Effector memory CD4-positive, alpha-beta T cell (primary cell): Measurements from ENCODE around the gene GNG7.
"Not testable (repeated sequence)": the region's sequence is repeated elsewhere in the genome, so short reads cannot be mapped to it uniquely, and the experiment has no call there.

Experiments
- DNase-seq, 3 donors: peaks; one replicate each; pipeline ENCODE4 v3.0.0-alpha.2; 2020
- H3K27ac ChIP-seq: 2 replicates; pipeline ENCODE4 v1.7.0; 2013; ENCODE audit warnings: mild to moderate bottlenecking, low read length, moderate library complexity; ENCODE audit not compliant: insufficient read depth, poor library complexity, severe bottlenecking
- H3K27me3 ChIP-seq: replicated peaks from 2 replicates; pipeline ENCODE4 v1.7.0; 2013; ENCODE audit warnings: mild to moderate bottlenecking, low read length; ENCODE audit not compliant: insufficient read depth, control insufficient read depth, poor library complexity, severe bottlenecking
- H3K36me3 ChIP-seq: 2 replicates; pipeline ENCODE4 v1.7.0; 2013; ENCODE audit warnings: mild to moderate bottlenecking, low read length, moderate library complexity; ENCODE audit not compliant: control insufficient read depth, insufficient read depth
- H3K4me1 ChIP-seq: 2 replicates; pipeline ENCODE4 v1.7.0; 2013; ENCODE audit warnings: low read length, mild to moderate bottlenecking; ENCODE audit not compliant: control insufficient read depth, insufficient read depth, poor library complexity, severe bottlenecking
- H3K4me3 ChIP-seq: 2 replicates; pipeline ENCODE4 v1.7.0; 2013; ENCODE audit warnings: low read length, low read depth, mild to moderate bottlenecking; ENCODE audit not compliant: insufficient read depth, poor library complexity, severe bottlenecking
- H3K9me3 ChIP-seq: 2 replicates; pipeline ENCODE4 v1.7.0; 2013; ENCODE audit warnings: mild to moderate bottlenecking, low read length, moderate library complexity; ENCODE audit not compliant: control insufficient read depth

Gene GNG7

DNA sequence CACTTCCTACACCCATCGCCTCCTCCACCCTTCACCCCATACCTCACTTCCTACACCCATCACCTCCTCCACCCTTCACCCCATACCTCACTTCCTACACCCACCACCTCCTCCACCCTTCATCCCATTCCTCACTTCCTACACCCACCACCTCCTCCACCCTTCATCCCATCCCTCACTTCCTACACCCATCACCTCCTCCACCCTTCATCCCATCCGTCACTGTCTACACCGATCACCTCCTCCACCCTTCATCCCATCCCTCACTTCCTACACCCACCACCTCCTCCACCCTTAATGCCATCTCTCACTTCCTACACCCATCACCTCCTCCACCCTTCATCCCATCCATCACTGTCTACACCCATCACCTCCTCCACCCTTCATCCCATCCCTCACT lies 10.7 kb upstream of the GNG7 start:
- not testable (repeated sequence) for H3K4me3 ChIP-seq, H3K9me3 ChIP-seq, DNase-seq, H3K27me3 ChIP-seq, H3K27ac ChIP-seq, H3K36me3 ChIP-seq, H3K4me1 ChIP-seq

DNA sequence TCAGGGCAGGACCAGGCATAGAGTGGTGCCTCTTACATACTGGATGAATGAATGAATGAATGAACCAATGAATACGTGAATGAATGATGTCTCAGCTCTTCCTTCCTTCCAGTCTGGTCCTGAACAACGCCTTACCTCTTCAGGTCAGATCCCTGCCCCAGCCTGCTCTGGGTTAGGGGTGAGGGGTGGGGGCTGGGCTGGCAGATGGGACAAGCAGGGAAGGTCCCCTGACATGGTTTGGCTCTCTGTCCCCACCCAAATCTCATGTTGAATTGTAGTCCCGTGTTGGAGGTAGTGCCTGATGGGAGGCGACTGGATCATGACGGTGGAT lies 9.3 kb upstream of the GNG7 start:
- no peak overlapping the region for H3K27ac ChIP-seq
- H3K27me3 ChIP-seq = no peaks in the 10 kb centered on the region
- no peak overlapping the region for H3K4me3 ChIP-seq
- no peak for DNase-seq
- no peaks in the 10 kb centered on the region for H3K4me1 ChIP-seq
- no peaks in the 10 kb centered on the region for H3K36me3 ChIP-seq
- no peaks in the 10 kb centered on the region for H3K9me3 ChIP-seq

DNA sequence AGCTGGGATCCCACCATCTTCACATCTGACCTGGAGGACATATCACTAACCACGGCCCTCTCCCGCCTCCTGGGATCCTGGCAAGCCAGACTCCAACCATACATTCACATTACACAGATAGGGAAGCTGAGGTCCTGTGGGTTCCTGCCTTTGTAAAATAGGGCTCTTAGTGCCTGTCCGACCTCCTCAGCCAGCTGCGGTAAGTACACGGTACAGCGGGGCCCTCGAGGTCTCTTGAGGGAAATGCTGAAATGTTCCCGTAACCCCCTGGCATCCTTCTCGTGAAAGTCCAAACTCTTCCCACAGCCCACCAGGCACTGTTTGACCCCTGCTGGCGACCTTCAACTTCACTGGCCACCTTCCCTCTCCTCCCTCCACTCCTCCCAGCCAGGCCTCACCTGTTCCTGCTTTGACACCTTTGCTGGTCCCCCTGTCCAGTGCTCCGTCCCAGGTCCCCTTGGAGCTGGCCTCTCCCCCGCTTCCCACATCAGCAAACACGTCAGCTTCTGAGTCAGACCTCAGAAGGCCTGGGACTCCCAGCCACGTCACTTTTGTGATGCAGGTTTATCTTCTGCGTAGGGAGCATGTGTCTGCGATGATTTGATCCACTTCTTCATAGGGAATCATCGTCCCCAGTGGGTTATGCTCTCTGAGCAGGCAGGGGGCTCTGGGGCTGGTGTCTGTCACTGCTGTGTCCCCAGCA lies 8.8 kb upstream of the GNG7 start:
- no peak for DNase-seq
- H3K9me3 ChIP-seq = no peaks in the 10 kb centered on the region
- no peak overlapping the region for H3K27ac ChIP-seq
- no peaks in the 10 kb centered on the region for H3K36me3 ChIP-seq
- H3K4me1 ChIP-seq = no peaks in the 10 kb centered on the region
- H3K27me3 ChIP-seq = no peaks in the 10 kb centered on the region
- no peak overlapping the region for H3K4me3 ChIP-seq

DNA sequence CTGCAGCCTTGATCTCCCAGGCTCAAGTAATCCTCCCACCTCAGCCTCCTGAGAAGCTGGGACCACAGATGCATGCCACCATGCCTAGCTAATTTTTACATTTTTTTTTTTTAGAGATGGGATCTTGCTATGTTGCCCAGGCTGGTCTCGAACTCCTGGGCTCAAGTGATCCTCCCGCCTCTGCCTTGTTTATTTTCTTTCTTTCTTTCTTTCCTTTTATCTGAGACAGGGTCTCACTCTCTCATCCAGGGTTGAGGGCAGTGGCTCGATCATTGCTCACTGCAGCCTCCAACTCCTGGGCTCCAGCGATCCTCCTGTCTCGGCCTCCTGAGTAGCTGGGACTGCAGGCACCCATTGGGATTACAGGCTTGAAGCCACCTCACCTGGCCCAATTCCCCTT lies 3.8 kb upstream of the GNG7 start:
- Histone ChIP-seq H3K27ac (no peak overlapping the region), H3K4me3 (no peak overlapping the region), H3K36me3 (no peaks in the 10 kb centered on the region), H3K4me1 (peaks cover 7% of the 10 kb centered on the region), H3K27me3 (no peaks in the 10 kb centered on the region), H3K9me3 (no peaks in the 10 kb centered on the region)
- DNase-seq = no peak

DNA sequence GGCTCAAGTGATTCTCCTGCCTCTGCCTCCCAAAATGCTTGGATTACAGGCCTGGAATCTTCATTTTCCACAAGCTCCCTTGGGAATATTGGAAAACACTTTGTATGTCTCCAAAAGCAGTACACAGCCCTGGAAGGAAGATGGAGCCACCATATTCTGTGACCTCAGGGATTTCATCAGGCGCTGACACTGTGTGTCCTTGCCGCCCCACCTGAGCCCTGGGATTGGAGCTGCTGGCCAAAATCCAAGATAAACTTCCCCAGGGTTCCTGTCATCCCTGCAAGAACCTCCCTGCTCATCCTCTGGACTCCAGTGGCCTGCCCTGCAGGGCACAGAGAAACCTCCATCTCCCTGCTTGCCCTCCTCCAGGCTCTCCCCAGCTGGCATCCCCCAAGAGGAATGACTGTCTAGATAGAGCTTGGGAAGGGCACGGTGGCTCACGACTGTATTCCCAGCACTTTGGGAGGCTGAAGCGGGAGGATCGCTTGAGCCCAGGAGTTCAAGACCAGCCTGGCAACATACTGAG lies 1.3 kb upstream of the GNG7 start:
- H3K9me3 ChIP-seq = no peaks in the 10 kb centered on the region
- no peaks in the 10 kb centered on the region for H3K27me3 ChIP-seq
- DNase-seq = no peak
- no peak overlapping the region for H3K27ac ChIP-seq
- H3K4me3 ChIP-seq = no peak overlapping the region
- H3K36me3 ChIP-seq = no peaks in the 10 kb centered on the region
- peaks cover 9% of the 10 kb centered on the region for H3K4me1 ChIP-seq

DNA sequence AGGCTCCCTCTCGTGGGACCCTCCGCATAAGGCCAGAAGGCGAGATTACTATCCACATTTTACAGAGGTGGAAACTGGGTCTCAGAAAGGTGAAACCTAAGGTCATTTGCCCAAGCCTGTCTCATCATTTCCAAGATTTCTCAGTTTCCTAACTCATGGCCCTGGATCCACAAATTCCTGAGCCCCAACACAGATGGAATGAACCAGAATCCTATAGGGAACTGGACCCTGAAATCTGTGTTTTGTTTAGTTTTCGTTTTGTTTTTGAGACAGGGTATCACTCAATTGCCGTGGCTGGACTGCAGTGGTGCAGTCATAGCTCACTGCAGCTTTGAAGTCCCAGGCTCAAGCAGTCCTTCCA lies 563 bp upstream of the GNG7 start:
- Histone ChIP-seq H3K27ac (no peak overlapping the region), H3K9me3 (no peaks in the 10 kb centered on the region), H3K4me1 (peaks cover 9% of the 10 kb centered on the region), H3K36me3 (no peaks in the 10 kb centered on the region), H3K4me3 (no peak overlapping the region), H3K27me3 (no peaks in the 10 kb centered on the region)
- no peak for DNase-seq

DNA sequence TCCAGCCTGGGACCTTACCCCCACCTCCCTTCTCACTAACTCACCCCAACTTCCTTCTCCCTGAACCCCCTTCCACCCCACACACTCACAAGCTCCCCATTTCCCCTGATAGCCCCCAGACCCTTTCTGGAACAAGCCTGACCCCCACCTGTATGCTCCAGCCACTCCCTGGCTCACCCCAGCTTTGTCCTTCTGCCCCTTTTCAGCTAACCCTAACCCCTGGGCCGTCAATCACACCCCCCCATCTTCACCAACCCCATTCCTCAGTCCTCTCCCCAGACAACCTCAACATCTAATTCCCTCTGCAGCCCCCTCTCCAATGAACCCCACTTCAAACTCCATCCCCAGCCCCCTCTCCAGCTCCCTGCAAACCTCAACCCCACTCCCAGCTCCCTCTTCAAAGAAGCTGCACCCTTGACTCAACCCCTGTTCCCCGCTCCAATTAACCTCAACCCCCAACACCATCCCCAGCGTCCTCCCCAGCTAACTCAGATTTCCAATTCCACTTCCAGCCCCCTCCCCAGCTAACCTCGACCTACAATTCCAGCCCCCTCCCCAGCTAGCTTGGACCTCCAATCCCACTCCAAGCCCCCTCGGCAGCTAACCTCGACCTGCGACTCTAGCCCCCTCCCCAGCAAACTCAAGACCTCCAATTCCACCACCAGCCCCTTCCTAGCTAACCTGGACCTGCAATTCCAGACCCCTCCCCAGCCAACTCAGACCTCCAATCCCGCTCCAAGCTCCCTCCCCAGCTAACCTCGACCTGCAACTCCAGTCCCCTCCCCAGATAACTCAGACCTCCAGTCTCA lies 929 bp downstream of the GNG7 start:
- Histone ChIP-seq H3K9me3 (no peaks in the 10 kb centered on the region), H3K36me3 (no peaks in the 10 kb centered on the region), H3K27me3 (no peaks in the 10 kb centered on the region), H3K4me3 (peak overlapping the region; percentile 51), H3K4me1 (peaks cover 9% of the 10 kb centered on the region), H3K27ac (peak overlapping the region; percentile 18)
- DNase-seq = no peak

DNA sequence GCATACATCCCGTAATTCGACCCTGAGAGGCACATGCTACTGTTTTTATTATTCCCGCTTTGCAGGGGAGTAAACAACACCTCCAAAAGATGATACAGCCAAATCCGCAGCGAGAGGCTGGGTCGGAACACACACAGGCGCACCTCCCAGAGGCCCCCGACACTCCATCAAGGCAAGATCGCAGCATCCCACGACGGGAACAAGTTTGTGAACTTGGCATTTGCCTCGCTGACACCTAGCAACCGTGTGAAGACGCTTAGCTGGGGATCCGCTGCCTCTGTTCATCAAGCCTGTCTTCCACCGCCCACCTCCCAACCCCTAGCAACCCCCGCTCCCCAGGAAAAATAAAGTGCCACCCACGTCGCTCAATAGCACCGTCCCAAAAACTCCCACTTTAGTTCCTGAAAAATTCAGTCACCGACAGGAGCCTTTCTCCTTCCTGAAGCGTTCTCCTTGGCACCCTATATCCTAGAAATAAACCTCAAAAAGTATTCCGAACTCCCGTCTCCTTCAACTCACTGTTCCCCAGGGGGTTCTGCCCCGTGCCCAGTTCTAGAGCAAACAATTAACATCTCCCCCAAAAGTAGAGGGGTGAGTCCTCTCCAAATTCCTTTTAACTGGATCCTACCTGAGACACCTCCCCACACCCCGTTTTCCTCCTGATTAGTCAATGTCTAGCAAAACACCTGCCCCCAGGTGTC lies 1.7 kb downstream of the GNG7 start:
- H3K4me3 ChIP-seq = no peak overlapping the region
- no peak overlapping the region for H3K27ac ChIP-seq
- DNase-seq = no peak
- no peaks in the 10 kb centered on the region for H3K36me3 ChIP-seq
- no peaks in the 10 kb centered on the region for H3K27me3 ChIP-seq
- peaks cover 9% of the 10 kb centered on the region for H3K4me1 ChIP-seq
- H3K9me3 ChIP-seq = no peaks in the 10 kb centered on the region

DNA sequence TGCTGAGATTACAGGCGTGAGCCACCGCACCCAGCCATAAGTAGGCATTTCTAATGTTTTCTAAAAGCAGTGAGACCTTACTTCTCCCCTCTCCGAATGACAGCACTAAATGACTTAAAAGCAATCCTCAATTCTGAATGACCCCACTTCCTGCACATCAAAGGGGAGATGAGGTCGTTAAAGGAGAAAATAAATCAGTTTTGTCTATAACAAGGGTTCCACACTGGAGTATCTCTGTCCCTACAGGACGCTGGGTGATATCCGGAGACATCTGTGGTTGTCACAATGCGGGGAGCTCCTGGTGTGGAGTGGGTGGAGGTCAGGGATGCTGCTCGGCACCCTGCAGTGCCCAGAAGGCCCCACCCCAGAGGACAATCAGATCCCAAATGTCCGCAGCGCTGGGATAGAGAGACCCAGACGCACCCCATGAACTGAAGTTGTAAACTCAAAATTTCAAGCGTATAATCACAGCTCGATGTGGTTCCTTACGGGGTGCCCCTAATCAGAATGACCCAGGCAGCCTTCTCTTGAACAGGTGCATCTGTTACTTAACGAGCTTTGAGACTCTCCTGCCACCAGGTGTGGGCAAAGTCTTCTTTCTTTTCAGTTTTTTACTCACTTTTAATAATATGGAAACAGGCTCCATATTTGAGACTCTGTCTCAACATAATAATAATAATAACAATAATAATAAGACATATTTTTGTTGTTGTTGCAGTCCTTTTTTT lies 2.9 kb downstream of the GNG7 start:
- no peak for DNase-seq
- no peaks in the 10 kb centered on the region for H3K36me3 ChIP-seq

More for the DNA sequence above, 2.9 kb downstream of the GNG7 start:
- Histone ChIP-seq H3K4me1 (peaks cover 9% of the 10 kb centered on the region), H3K9me3 (no peaks in the 10 kb centered on the region), H3K4me3 (no peak overlapping the region), H3K27me3 (no peaks in the 10 kb centered on the region), H3K27ac (no peak overlapping the region)
